ENCODE results near the gene PIK3CB.
A peak's percentile ranks its signal among the peaks of the same experiment; 100 is the strongest.

PIK3CB gene

DNA sequence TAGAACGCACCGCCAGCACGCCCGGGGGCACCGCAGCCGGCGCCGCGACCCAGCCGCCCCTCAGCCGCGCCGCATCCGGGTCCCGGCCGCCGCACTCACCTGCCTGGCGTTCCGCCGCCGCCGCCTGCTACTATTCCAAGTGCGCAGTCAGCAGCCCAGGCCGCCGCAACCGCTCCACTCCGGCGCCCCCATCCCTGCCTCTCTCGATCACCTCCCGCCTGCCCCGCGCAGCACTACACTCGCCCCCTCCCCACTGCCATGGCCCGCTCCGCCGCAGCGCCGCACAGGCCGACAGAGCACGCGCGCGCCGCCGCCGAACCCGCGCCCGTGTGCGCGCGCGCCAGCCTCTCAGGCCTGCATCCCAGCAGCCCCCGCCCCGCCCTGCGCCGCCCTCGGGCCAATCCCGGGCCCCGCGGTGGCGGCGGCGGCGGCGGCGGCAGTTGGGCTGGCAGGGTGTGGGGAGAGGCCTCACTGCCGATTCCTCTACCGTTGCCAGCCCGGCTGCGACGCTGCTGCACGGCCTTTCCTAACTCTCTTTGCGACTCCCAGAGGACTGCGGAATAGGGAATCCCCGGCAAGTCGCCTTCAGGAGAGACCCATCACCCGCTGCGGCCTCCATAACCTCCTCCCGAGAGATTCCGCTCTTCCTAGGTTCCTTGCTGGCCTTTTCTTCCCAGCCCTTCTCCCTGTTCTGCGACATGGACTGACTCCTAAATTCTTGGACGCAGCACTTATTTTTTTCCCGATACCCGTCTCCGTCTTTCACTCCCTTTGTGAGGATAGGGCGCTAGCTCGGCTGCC lies at the start of gene PIK3CB:
Gene PIK3CB (minus strand): TSS at position 333 of the 801 bp plus-strand sequence. CDS start 75,585 bp downstream, outside the sequence.
- H3K27me3 ChIP-seq (replicated peaks): no peaks in the 10 kb centered on the region
- H3K27ac ChIP-seq: peak within 1 kb of the TSS; percentile 79
- DNase-seq: peak; percentile 67
- H3K4me3 ChIP-seq (ENCODE audit: low read depth, low read length): peak within 1 kb of the TSS; percentile 82
- TF ChIP-seq, protein P1, sequence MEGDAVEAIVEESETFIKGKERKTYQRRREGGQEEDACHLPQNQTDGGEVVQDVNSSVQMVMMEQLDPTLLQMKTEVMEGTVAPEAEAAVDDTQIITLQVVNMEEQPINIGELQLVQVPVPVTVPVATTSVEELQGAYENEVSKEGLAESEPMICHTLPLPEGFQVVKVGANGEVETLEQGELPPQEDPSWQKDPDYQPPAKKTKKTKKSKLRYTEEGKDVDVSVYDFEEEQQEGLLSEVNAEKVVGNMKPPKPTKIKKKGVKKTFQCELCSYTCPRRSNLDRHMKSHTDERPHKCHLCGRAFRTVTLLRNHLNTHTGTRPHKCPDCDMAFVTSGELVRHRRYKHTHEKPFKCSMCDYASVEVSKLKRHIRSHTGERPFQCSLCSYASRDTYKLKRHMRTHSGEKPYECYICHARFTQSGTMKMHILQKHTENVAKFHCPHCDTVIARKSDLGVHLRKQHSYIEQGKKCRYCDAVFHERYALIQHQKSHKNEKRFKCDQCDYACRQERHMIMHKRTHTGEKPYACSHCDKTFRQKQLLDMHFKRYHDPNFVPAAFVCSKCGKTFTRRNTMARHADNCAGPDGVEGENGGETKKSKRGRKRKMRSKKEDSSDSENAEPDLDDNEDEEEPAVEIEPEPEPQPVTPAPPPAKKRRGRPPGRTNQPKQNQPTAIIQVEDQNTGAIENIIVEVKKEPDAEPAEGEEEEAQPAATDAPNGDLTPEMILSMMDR (IDR thresholded peaks at IDR 0.05; ENCODE audit: low read depth, low read length, missing control alignments): no peak
- in situ Hi-C loops (cut with HindIII; ENCODE audit: low pct_ligation_motif_present, low sequenced_read_pairs): no loop called here
- H3K36me3 ChIP-seq (replicated peaks): no peaks in the 10 kb centered on the region

DNA sequence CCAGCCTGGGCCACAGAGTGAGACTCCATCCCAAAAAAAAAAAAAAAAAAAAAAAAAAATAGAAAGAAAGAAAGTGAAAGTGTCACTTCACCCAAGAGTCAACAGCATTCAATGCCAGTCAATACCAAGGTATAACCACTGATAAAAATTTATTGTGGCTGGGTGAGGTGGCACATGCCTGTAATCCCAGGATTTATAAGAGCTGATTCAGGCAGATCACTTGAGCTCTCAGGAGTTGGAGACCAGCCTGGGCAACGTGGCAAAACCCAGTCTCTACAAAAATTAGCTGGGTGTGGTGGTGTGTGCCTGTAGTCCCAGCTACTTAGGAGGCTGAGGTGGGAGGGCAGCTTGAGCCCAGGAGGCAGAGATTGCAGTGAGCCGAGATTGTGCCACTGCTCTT lies 46.5 kb upstream of the PIK3CB start:
- Histone ChIP-seq H3K27me3 (replicated peaks) (no peaks in the 10 kb centered on the region), H3K36me3 (replicated peaks) (no peaks in the 10 kb centered on the region), H3K4me3 (ENCODE audit: low read depth, low read length) (no peak overlapping the region), H3K27ac (no peak overlapping the region)
- in situ Hi-C loops (cut with HindIII; ENCODE audit: low pct_ligation_motif_present, low sequenced_read_pairs): no loop called here
- DNase-seq: no peak
- TF ChIP-seq, protein P1 (IDR thresholded peaks at IDR 0.05; ENCODE audit: low read depth, low read length, missing control alignments): no peak

DNA sequence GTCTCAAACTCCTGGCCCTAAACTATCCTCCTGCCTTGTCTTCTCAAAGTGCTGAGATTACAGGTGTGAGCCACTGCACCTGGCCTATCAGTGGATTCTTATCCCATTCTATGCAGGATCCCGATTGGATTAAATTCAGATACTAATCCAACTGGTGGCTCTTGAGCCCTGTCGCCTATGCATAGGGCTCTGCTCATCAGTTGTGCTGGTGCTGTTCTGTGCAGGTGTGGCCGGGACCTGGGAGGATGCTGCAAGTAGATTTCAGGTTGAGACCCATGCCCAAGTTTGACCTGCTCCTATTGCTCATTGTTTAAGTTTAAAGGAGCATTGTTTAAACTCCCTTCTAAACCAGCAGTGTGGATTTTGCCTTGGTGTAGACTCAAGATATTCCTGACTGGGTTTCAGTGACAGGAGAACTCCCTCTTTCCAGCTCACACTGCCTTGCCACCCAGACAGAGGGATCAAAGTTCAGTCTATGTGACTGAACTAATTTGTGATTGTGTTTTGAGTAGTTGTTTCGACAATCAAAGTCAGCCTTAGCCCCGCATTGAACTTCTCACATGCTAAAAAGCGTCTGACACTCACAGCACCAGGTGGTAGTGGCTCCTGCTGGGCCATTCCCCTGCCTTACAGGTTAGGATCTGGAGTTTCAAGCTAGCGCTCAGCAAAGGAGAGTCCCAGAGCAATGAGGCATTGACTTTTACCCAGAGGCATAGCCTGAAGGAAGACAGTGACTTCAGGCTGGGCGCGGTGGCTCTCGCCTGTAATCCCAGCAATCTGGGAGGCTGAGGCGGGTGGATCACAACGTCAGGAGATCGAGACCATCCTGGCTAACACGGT lies 45.0 kb upstream of the PIK3CB start:
- Histone ChIP-seq H3K27ac (no peak overlapping the region), H3K4me3 (ENCODE audit: low read depth, low read length) (no peak overlapping the region), H3K27me3 (replicated peaks) (no peaks in the 10 kb centered on the region), H3K36me3 (replicated peaks) (no peaks in the 10 kb centered on the region)
- DNase-seq: no peak
- in situ Hi-C loops (cut with HindIII; ENCODE audit: low pct_ligation_motif_present, low sequenced_read_pairs): no loop called here
- TF ChIP-seq, protein P1 (IDR thresholded peaks at IDR 0.05; ENCODE audit: low read depth, low read length, missing control alignments): no peak

DNA sequence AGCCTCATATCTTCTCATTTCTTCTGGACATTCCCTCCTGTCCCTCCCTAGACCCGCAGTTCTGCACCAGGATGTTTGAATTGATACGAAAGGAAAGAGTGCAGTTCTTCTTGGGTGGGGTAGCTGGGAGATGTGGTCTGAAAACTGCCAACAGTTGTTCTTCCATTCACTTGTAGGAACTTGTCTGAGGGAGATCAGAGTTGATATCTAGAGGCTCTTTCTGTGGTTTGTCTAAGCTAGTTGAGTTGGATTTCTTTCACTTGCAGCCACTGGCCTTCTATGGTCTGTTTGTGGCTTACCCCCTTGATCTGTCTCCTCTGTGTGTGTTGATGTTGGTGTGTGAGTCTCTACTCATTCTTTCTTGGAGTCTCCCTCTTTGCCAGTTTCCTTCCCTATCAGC lies 42.5 kb upstream of the PIK3CB start:
- Histone ChIP-seq H3K27ac (no peak overlapping the region), H3K27me3 (replicated peaks) (no peaks in the 10 kb centered on the region), H3K36me3 (replicated peaks) (no peaks in the 10 kb centered on the region), H3K4me3 (ENCODE audit: low read depth, low read length) (no peak overlapping the region)
- no peak for DNase-seq
- in situ Hi-C loops (cut with HindIII; ENCODE audit: low pct_ligation_motif_present, low sequenced_read_pairs): no loop called here
- TF ChIP-seq, protein P1 (IDR thresholded peaks at IDR 0.05; ENCODE audit: low read depth, low read length, missing control alignments): no peak

DNA sequence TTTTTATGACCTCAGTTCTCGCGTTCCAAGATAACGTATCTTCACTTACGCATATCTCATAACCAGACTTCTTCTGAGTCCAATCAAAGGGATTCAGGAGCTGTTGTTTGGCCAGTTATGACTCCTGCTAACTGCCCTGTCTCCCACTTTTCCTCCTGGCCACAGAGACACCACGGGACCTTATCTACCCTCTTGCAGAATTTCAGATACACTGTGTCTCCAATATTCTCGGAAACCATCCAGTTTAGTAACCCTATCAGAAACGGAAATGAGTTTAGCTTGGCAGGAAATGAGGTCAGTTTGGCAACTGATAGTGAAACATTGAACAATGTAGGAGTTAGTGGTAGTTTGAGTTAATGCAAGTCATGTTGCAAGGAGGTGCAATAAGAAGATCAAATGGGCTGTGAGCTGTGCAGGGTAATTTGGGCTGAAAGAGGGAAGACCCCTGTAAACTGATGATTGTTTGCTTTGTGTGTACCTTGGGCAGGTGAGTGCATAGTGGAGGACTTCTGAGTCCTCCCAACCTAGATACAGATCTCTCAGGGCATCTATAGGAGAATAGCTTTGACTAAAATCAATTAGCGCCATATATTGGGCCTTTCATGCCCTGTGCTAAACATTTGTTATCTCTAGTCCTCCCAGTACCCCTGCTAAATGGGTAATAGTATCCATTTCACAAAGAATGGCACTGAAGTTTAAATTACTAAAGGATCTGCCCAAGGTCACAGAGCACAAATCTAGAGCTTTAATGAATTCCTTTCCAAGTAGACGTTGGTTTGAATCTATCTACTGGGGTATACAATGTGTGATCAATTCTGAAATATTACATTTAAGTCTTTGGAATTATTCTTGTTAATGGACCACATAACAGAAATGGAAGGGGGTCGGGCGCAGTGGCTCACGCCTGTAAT lies 41.3 kb upstream of the PIK3CB start:
- Histone ChIP-seq H3K27me3 (replicated peaks) (no peaks in the 10 kb centered on the region), H3K27ac (peak overlapping the region; percentile 14), H3K4me3 (ENCODE audit: low read depth, low read length) (no peak overlapping the region), H3K36me3 (replicated peaks) (no peaks in the 10 kb centered on the region)
- TF ChIP-seq, protein P1 (IDR thresholded peaks at IDR 0.05; ENCODE audit: low read depth, low read length, missing control alignments): no peak
- in situ Hi-C loops (cut with HindIII; ENCODE audit: low pct_ligation_motif_present, low sequenced_read_pairs): no loop called here
- DNase-seq: peak; percentile 29
